Measurements from ENCODE around the gene VPS13D.

The VPS13D gene

DNA sequence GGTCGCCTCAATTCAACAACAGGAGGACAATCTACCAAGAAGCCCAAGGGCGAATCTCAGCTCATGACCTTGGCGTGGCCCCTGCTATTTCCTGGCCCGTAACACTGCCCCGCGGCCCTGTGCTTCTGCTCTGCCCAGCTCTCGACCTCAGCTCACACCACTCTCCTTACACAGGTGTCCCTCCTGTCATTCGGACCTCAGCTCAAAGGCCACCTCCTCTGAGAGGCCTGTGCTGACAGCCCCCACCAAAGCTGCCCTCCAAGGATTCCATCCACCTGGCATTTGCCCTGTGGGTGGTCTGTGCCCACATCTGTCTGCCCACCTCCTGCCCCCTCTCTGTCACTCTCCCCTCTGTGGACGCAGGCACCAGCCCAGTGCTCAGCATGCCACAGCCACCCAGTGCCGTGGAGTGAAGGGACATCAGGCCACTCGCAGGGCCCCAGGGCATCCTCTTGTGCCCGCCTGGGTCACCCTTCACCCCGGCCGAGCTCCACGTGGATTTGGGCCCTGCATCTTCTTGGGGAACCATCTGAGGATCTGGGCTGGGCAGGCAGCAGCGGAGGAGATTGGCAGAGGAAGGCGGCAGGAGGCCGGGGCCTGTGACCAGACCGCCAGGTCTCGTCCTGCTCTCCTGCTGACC, 317.9 kb downstream of the VPS13D start:
- peak; percentile 13 for DNase-seq

DNA sequence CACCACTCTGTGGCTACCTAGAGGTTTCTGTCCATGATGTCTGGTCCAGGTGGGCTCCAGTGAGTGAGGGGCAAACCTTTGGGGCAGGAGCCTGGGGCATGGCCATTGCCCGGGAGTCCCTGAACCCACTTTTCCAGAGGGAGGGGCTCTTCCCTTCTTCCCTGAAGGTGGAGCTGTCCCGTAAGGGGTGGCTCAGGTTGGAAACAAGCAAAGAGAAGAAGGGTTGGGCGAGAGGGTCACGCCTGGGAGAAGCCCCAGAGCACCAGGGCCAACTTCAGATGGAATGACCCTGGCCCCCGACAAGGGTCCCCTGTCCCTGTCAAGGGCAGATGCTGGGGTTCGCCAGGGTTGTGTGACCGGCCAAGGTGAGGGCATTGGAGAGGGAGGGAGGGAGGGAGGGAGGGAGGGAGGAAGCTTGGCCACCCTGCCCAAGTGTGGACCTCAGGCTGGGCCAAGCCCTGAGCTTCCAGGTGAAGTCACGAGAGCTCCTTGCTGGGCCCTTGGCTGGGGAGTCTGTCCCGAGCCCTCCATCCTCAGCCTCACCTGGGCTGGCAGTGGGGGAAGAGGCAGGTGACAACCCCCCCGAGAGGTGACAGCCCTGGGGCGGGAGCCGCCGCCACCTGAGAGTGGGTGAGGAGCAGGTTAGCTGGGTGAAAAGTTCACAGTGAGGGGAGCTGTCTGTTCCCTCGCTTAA, 318.6 kb downstream of the VPS13D start:
- peak; percentile 11 for DNase-seq

DNA sequence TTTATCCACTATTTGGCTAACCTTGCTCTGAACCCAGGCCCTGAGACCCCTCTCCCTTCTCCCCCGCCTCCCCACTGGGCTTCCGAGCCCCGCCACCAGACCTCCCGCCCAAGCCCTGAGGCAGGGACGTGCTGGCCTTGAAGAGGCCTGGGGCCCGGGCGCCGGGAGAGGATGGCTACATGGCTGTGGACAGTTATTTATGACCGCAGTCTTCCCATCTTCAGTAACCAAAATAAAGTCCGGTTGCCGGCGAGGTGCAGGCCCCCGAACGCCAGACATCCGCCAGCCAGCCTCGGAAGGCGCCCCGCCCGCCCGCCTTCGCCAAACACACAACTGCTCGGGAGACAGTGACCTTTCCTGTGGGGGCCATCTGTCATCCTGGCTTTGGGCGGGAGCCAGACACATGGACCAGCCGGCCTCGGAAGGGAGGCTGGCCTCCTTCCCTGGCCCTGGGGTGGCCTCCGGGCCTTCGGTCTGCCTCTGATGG, 319.2 kb downstream of the VPS13D start:
- peak; percentile 9 for DNase-seq

DNA sequence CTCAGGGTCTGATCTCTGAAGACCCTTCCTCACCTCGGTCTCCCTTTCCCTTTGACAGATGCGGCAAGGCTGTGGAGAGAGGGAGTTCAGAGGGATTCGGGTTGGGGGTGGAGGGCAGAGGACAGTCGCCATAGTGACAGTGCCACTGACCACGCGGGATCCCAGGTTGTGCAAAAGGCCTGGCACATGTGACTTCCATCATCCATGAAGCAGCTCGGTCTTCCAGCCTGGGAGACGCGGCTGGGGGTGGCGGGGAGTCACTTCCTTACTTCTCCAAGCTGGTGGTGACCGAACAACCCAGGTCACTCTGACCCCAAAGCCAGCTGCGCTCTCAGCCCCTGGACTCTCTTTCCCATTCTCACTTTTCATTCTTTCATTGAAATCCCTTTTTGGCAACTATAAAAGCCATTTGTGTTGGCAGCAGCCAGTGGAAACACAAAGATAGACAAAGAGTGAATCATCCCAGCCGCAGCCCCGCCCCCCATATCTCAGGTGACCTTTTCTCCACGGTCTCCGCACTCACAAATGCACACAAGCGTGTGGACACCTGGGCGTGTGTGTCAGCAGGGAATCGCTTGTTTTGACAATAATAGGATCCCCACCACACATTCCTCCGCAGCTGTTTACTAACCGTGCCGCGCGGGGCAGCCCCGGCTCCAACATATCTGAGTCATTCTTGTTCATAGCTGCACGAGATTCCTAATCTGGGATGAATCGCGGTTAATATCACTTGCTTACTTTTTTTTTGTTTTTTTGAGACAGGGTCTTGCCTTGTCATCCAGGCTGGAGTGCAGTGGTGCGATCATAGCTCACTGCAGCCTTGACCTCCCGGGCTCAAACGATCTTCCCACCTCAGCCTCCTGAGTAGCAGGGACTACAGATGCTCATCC, 319.9 kb downstream of the VPS13D start:
- DNase-seq: peak; percentile 31

DNA sequence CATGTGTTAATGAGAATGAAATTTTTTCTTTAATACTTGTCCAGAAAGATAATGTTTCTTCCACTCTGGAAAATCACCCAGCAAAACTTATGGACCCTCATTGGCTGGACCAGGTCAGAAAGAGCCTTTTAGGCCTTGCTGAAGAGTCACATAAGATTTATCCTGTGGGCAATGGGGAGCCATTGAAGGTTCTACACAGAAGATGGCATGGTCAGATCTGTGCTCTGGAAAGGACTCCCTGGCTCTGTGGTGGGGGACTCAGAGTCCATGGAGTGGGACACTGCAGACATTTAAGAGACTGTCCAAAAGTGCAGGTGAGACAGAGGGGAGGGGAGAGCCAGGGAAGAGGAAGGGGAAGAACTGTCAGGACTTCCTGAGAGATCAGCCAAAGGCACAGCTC, 321.8 kb downstream of the VPS13D start:
- peak; percentile 3 for DNase-seq

DNA sequence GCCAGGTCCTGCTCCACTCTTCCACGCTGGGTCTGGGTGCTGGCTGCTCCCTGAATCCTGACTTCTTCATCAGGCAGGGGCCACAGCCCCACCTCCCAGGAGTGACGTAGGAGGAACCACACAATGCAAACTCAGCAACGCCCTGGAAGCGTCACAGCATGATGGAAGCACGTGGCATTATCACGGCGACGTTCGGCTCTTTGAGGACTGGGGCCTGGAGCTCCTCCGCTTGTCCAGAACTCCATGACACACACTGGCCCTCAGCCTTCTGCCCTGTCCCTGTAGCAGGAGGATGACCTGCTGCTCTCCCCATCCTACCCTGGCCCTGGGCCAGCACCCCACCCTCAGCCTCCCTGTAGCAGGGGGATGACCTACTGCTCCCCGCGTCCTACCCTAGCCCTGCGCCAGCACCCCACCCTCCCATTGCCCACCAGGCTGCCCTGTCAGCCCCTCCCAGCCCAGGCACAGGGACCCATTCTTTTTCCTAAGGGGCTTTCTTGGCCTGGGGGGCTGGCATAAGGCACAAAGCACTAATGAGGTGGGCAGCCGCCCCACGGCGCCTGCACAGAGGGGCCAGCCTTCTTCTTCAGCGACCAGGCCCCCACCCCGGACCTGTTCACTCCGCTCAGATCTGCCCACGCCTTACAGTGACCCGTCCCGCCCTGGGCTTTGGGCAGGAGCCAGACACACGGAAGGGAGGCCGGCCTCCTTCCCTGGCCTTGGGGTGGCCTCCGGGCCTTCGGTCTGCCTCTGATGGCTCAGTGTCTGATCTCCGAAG, 322.5 kb downstream of the VPS13D start:
- DNase-seq: no peak

DNA sequence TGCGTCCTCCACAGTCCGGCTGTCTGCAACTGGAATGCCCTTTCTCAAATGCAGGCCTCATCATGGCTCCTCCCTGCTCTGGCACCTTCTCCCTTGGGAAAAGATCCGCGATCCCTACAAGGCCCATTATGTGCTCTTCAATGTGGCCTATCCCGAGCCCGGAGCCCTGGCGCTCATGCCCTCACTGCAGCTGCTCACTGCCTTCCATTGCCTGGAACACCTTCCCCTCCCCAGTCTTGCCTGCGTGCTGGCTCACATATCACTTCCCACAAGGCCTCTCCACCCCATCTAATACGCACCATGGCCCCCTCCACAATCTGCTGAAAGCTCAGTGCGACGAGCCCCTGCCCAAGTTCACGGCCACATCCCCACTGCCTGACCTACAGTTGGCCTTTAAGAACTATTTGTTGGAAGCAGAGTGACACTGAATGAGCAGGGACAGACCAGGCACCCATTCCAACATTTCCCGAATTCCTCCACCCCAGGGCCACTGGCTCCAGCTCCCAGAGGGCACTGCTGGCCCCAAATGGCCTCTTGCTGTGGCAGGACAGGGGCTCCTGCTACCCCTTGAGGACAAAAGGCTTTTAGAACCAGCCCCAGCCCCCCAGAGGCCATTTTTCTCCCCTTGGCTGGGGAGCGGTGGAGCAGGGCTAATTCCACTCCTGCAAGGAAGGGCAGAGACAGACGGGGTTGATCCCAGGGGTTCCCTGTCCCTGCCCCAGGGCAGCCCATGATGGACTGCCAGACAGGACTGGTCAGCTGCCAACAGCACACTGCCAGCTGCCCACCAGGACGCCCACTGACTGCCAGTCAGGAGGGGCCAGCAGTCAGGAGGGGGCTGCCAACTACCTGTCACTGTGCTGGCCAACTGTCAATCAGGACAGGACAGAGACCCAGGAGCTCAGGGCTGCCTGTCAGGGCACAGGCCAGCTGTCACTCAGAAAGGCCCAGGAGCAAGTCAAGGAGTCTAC, 323.4 kb downstream of the VPS13D start:
- no peak for DNase-seq

DNA sequence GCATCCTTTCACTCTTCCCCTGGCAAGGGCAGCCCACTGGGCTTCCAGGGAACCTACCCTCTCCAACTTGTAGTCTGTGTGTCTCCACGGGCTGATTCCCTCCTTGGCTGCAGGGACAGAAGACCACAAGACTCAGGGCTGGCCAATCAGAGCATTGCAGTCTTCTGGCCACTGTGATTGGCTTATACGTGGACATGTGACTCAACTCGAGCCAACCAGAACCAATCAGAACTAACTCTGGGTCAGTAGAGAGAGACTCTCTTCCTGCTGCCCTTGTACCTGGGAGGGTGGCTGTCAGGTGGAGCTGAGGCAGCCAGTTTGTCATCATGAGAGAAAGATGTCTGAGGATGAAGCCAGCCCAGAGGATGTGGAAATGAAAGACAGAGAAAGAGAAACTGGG, 324.1 kb downstream of the VPS13D start:
- DNase-seq: no peak

DNA sequence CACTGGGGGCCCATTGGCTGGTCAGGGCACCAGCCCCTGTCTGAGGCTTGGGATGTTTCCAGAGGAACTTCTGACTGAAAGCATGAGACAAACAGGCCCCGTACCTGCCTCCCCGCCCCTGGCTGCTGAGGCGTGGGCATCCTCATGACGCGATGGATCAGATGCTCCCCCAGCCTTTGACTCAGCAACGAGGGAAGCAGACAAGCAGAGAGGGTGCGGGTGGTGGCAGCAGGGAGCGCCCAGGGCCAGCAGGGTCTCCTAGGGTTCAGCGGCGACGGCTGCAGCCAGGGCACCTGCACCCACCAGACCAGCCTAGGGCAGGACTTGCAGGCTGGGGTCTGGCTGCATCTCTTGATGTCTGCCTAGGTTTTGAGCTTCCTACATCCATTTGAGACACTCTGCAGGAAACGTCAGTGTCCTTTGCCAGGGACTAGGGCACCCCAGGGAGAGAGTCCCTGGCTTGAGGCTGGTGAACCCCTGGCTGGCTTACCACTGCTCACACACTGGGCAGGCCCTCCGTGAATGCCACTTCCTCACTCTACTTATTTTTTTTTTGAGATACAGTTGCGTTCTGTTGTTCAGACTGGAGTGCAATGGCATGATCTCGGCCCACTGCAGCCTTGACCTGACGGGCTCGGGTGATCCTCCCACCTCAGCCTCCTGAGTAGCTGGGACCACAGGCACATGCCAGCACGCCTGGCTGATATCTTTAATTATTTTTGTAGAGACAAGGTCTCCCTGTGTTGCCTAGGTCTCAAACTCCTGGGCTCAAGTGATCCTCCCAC, 324.9 kb downstream of the VPS13D start:
- no peak for DNase-seq

DNA sequence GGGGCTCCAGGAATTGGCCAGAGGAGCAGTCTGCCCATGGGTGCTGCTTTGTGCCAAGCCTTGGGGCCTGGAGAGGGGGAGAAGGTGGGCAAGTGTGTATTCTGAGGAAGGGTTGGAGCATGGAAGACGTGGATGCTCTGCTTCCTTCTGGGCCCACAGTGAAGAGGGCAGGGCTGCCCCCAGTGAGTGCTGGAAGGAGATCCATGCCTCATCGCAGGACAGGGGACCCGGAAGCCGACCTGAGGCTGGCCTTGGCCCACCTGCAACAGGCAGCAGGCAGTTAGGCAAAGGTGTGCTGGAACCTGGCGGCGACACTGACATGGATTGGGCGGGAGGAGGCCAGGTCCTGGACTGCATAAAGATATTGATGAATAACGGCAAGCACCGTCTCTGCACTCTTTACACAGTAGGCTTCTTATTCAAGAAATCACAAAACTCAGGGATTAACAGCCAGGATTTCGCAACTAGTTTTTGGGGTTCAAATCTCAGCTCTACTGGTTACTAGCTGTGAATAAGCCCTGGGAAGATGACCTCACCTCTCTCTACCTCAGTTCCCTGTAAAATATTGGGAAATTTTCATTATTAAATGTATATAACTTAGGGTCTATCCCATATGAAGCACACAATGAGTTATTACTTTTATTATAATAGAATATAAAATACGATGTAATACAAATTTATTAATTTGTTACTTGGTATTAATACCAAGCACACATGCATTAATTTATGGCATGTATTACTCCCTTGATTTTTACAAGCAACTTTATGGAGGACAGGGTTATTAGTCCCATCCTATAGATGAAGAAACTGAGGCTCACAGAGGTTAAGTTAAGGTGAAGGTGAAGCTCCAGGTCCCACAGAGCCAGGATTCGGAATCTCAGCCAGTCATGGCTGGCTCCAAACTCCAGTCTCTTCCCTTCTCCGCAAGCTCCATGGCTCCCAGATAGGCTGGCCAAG, 325.9 kb downstream of the VPS13D start:
- DNase-seq: no peak

DNA sequence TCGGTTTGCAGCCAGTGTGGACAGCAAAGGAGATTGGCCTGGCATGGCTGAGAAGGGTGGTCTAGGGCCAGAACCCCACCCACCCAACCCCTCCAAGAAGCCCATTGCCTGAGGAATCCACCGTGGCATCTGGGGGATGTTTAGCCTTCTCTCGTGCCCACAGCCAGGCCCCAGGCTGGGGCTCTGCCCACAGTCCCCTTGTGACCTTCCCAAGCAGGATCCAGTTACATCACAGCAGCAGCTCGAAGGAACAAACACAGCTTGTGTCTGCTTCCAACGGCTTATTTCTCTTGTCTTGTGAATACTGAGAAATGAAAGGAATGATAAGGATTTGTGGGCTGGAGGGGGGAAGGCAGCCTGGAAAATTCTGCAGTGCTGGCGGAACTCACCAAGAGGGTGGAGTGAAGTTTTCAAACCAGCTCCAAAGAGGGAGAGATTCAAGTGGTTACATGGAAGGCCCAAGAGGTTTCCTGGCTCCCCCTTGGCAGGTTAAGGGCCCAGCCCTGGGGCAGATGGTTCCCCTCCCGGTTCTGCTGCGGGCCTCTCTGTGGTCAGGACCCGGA, 326.6 kb downstream of the VPS13D start:
- no peak for DNase-seq

DNA sequence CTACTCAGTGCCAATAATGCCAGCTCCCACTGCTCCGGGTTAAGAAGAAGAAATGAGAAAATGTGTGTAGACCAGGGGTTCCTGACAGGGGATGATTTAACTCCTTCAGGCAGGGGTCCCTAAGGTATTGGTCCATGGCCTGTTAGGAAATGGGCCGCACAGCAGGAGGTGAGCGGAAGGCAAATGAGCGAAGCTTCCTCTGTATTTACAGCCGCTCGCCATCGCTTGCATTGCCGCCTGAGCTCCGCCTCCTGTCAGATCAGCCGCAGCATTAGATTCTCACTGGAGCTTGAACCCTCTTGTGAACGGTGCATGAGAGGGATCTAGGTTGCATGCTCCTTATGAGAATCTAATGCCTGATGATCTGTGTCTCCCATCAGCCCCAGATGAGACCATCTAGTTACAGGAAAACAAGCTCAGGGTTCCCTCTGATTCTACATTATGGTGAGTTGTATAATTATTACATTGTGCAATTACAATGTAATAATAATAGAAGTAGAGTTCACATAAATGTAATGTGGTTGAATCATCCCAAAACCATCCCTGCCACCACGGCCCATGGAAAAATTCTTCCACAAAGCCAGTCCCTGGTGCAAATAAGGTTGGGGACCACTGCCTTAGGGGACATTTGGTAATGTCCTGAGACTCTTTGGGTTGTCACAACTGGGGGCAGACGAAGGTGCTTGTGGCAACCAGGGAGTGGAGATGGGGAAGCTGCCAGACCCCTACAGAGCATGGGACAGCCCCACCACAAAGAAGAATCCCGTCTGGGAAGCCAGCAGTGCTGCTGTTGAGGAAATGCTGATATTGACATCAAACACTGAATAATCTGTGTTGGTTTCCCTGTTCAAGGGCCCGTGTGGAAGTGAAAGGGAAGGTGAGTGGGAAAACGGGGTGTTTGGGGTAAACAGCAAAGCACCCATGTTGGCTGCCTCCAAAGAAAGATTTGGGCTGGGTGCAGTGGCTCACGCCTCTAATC, 327.4 kb downstream of the VPS13D start:
- no peak for DNase-seq

DNA sequence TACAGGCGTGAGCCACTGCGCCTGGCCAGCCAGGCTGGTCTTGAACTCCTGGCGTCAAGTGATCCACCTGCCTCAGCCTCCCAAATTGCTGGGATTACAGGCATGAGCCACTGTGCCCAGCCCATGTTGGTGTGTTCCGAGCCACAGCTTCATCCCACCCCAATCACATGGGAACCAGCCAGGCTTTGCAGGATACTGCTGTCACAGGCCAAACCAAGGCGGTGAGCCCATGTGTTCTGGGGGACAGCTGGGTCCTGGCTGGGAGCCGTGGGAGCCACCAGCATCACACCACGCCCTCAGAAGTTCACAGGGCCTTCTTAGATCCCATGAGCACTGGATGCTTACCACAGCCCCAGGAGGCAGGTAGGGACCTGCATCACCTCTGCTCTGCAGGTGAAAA, 331.3 kb downstream of the VPS13D start:
- DNase-seq: no peak

All from activated CD8-positive, alpha-beta memory T cell treated with anti-CD3 and anti-CD28 coated beads, Interleukin-2, amount 50 U/mL, for 4 hours (primary cell).